Measurements from ENCODE around the gene HOMER2. TPM values are rescaled to one million over a fixed set of nuclear protein-coding genes. Genes with fewer than 3 reads are reported as not detected.

The HOMER2 gene
- total and polyA plus RNA-seq, 4 donors: 4.3 to 62.0 (median 23.6) TPM

DNA sequence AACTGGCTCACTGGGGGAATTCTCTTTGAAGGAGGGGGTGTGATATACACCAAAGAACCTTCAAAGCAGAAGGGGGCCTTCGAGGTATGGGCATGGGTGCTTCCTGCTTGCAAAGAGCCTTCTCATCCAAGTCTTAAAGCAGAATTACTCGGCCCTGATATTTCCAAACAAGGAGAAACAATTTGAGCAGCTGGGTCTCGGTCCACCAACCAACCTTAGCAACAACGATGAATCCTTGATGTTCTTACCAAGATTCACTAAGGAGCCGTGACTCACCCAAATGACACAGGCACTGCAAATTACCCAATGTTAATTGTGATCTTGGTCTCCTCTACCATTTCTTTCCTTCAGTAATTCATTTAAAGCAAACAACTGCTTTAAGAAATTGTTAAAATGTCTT is 7.7 kb downstream of the HOMER2 start (continued):
- TF ChIP-seq ZBTB33 (IDR thresholded peaks at IDR 0.05): no peak
- no peak for TF ChIP-seq FOXA1 (IDR thresholded peaks at IDR 0.05)
- TF ChIP-seq MAX (IDR thresholded peaks at IDR 0.05): no peak

- TF ChIP-seq, protein P1, sequence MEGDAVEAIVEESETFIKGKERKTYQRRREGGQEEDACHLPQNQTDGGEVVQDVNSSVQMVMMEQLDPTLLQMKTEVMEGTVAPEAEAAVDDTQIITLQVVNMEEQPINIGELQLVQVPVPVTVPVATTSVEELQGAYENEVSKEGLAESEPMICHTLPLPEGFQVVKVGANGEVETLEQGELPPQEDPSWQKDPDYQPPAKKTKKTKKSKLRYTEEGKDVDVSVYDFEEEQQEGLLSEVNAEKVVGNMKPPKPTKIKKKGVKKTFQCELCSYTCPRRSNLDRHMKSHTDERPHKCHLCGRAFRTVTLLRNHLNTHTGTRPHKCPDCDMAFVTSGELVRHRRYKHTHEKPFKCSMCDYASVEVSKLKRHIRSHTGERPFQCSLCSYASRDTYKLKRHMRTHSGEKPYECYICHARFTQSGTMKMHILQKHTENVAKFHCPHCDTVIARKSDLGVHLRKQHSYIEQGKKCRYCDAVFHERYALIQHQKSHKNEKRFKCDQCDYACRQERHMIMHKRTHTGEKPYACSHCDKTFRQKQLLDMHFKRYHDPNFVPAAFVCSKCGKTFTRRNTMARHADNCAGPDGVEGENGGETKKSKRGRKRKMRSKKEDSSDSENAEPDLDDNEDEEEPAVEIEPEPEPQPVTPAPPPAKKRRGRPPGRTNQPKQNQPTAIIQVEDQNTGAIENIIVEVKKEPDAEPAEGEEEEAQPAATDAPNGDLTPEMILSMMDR (IDR thresholded peaks at IDR 0.05; ENCODE audit: low read depth, low read length, missing input control): no peak
- TF ChIP-seq NR2F2 (IDR thresholded peaks at IDR 0.05) (no peak), HNF4G (IDR thresholded peaks at IDR 0.05) (no peak), SP1 (IDR thresholded peaks at IDR 0.05) (no peak), HNF4A (conservative IDR thresholded peaks at IDR 0.05) (no peak), ZBTB33 (IDR thresholded peaks at IDR 0.05) (no peak), GABPA (IDR thresholded peaks at IDR 0.05 in 1 of 2, conservative IDR thresholded peaks at IDR 0.05 in 1 of 2) (no peak)
- H3K9me3 ChIP-seq (ENCODE audit: control insufficient read depth in 4 of 4, low read length in 3 of 4): no peaks in the 10 kb centered on the region
- H3K9ac ChIP-seq (ENCODE audit: low read depth in 1 of 2, low read length in 2 of 2): no peak overlapping the region
- DNase-seq (ENCODE audit: low spot score): no peak
- no peaks in the 10 kb centered on the region for H3K36me3 ChIP-seq (ENCODE audit: control insufficient read depth in 4 of 4, insufficient read depth in 3 of 4, low read depth in 1 of 4, low read length in 3 of 4)
- H3K4me1 ChIP-seq (ENCODE audit: control insufficient read depth in 4 of 4, insufficient read depth in 4 of 4, low read length in 3 of 4): peaks cover 0 to 36% (median 8%) of the 10 kb centered on the region in 4 donors
- 88% methylated on average over 5 of the region's 5 CpGs for WGBS
- H3K27me3 ChIP-seq (ENCODE audit: control insufficient read depth in 4 of 4, insufficient read depth in 4 of 4, low read length in 3 of 4): no peaks in the 10 kb centered on the region
- H3K27ac ChIP-seq (ENCODE audit: low read depth in 1 of 2, low read length in 2 of 2): no peak overlapping the region
- no peak overlapping the region for H3K4me3 ChIP-seq (ENCODE audit: low read depth in 1 of 3, low read length in 3 of 3)
Observed at GRCh38 chr15:82944056-82944455, 8.5 kb downstream of the HOMER2 start.

DNA sequence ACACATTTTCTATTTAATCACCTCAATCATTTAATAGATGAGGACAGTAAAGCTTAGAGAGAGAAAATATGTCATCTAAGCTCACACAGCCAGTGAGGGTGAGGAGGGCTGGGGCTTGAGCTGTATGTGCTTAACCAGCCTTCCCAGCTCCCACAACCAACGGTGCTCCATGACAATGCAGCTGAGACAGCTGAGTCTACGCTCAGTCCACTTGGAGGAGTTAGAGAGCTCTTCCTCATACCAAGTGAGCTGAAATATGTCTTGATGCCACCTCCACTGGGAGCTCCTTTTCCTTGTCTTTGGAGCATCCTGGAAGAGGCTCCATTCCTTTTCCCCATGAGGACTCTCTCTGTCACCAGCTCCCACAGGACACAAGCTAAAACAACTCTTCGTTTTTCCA is 9.3 kb downstream of the HOMER2 start:
- no peak overlapping the region for H3K4me3 ChIP-seq (ENCODE audit: low read depth in 1 of 3, low read length in 3 of 3)
- H3K36me3 ChIP-seq (ENCODE audit: control insufficient read depth in 4 of 4, insufficient read depth in 3 of 4, low read depth in 1 of 4, low read length in 3 of 4): no peaks in the 10 kb centered on the region
- peak overlapping the region; percentile 39 to 68 for H3K27ac ChIP-seq (ENCODE audit: low read depth in 1 of 2, low read length in 2 of 2)
- no peaks in the 10 kb centered on the region for H3K9me3 ChIP-seq (ENCODE audit: control insufficient read depth in 4 of 4, low read length in 3 of 4)
- H3K9ac ChIP-seq (ENCODE audit: low read depth in 1 of 2, low read length in 2 of 2): no peak overlapping the region
- DNase-seq (ENCODE audit: low spot score): no peak
- WGBS: 84% methylated on average over 3 of the region's 3 CpGs
- peaks cover 0 to 33% (median 8%) of the 10 kb centered on the region in 4 donors for H3K4me1 ChIP-seq (ENCODE audit: control insufficient read depth in 4 of 4, insufficient read depth in 4 of 4, low read length in 3 of 4)
- H3K27me3 ChIP-seq (ENCODE audit: control insufficient read depth in 4 of 4, insufficient read depth in 4 of 4, low read length in 3 of 4): no peaks in the 10 kb centered on the region
- TF ChIP-seq FOXA2 (IDR thresholded peaks at IDR 0.05) (no peak), NR2F2 (IDR thresholded peaks at IDR 0.05) (no peak), HNF4G (IDR thresholded peaks at IDR 0.05) (no peak), RXRA (IDR thresholded peaks at IDR 0.05) (no peak), MAX (IDR thresholded peaks at IDR 0.05) (no peak), ATF3 (IDR thresholded peaks at IDR 0.05) (no peak), RAD21 (IDR thresholded peaks at IDR 0.05) (no peak), HNF4A (conservative IDR thresholded peaks at IDR 0.05) (no peak), SP1 (IDR thresholded peaks at IDR 0.05) (no peak), REST (IDR thresholded peaks at IDR 0.05) (no peak), JUND (IDR thresholded peaks at IDR 0.05) (no peak)
- TF ChIP-seq, protein P1 (IDR thresholded peaks at IDR 0.05; ENCODE audit: low read depth, low read length, missing input control): no peak
